ENCODE measurements around the gene EEF1AKMT2.

DNA sequence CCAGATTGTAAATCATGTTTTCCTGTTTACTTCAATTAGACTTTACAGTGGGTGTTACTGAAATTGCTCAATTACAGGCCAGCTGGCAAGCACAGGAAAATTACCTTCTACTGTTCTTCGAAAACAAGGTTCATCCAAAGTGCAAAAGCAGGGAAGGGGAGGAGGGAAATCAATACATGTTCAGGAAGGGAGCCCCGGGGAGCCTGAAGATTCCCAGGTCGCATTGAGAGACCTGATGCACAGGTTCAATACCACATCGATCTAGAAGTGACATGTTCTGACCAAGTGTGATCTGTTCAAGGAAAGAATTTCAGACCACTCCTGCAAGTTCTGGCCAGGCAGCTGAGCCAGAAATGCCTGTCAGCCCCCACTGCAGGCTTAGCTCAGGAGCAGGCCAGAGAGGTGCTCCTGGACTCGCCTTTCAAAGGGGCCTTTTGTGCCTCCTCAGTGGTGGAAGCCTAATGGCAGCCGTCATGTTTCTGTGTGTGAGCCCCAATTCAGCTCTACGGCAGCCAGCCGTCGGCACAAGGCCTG is 83.4 kb downstream of the EEF1AKMT2 start:
- TF ChIP-seq POLR2A (IDR thresholded peaks at IDR 0.05), result no peak
- TF ChIP-seq CTCF (IDR thresholded peaks at IDR 0.05), result no peak
